ENCODE results near the gene MRPL12.

- TF ChIP-seq CTCF (IDR thresholded peaks at IDR 0.05) (no peak), POLR2A (IDR thresholded peaks at IDR 0.05) (no peak)
Observed at GRCh38 chr17:81706232-81706611, 3.1 kb downstream of the MRPL12 start.
